Activated naive CD8-positive, alpha-beta T cell treated with anti-CD3 and anti-CD28 coated beads, Interleukin-2, amount 50 U/mL, for 24 hours (primary cell): ENCODE data around the gene NCCRP1.

ENCODE experiments used
- ATAC-seq: fragments of 150-1000 bp; cut with Tn5 transposase; one replicate; pipeline ENCODE4 v1.10.0; 2021
- DNase-seq: peaks from one replicate; pipeline ENCODE4 v3.0.0; 2021
- H3K27ac Mint-ChIP-seq: one replicate; pipeline ENCODE4 v1.8.0; 2021; ENCODE audit warnings: mild to moderate bottlenecking, mixed read lengths
- H3K27me3 Mint-ChIP-seq: one replicate; pipeline ENCODE4 v1.8.0; 2021; ENCODE audit warnings: mixed read lengths
- H3K36me3 Mint-ChIP-seq: one replicate; pipeline ENCODE4 v1.8.0; 2021; ENCODE audit warnings: low read depth, mixed read lengths
- H3K4me1 Mint-ChIP-seq: one replicate; pipeline ENCODE4 v1.8.0; 2021; ENCODE audit warnings: mixed read lengths
- H3K4me3 Mint-ChIP-seq: one replicate; pipeline ENCODE4 v1.8.0; 2021; ENCODE audit warnings: mild to moderate bottlenecking, moderate library complexity, mixed read lengths
- H3K9me3 Mint-ChIP-seq: one replicate; pipeline ENCODE4 v1.8.0; 2021; ENCODE audit warnings: mixed read lengths

The NCCRP1 gene

GRCh38 chr19:39196860-39197562, at the start of gene NCCRP1:
TSS of gene NCCRP1 (plus strand) at chr19:39196964. CDS start at chr19:39196983, 19 bp downstream.
- H3K36me3 Mint-ChIP-seq: no peaks in the 10 kb centered on the region
- peak within 1 kb of the TSS; percentile 41 for H3K4me3 Mint-ChIP-seq
- no peaks in the 10 kb centered on the region for H3K9me3 Mint-ChIP-seq
- no peak within 1 kb of the TSS for H3K27ac Mint-ChIP-seq
- ATAC-seq (no peak), DNase-seq (peak; percentile 8)
- H3K27me3 Mint-ChIP-seq: peaks cover 64% of the 10 kb centered on the region
- H3K4me1 Mint-ChIP-seq: peaks cover 13% of the 10 kb centered on the region

- Mint-ChIP-seq H3K9me3 (no peaks in the 10 kb centered on the region), H3K4me1 (peaks cover 18% of the 10 kb centered on the region), H3K36me3 (peaks cover 7% of the 10 kb centered on the region), H3K27me3 (no peaks in the 10 kb centered on the region), H3K27ac (no peak overlapping the region), H3K4me3 (no peak overlapping the region)
- DNase-seq (no peak), ATAC-seq (no peak)
Measured at GRCh38 chr19:39147480-39147879, 49.3 kb upstream of the NCCRP1 start.

GRCh38 chr19:39148939-39149529, 47.7 kb upstream of the NCCRP1 start:
- Mint-ChIP-seq H3K4me1 (peaks cover 14% of the 10 kb centered on the region), H3K9me3 (no peaks in the 10 kb centered on the region), H3K27me3 (no peaks in the 10 kb centered on the region), H3K36me3 (peaks cover 7% of the 10 kb centered on the region), H3K4me3 (no peak overlapping the region), H3K27ac (no peak overlapping the region)
- no peak for ATAC-seq
- DNase-seq: no peak

GRCh38 chr19:39150235-39150634, 46.5 kb upstream of the NCCRP1 start:
- Mint-ChIP-seq H3K4me1 (peaks cover 8% of the 10 kb centered on the region), H3K9me3 (no peaks in the 10 kb centered on the region)
- no peak for ATAC-seq

GRCh38 chr19:39150807-39151600, 45.8 kb upstream of the NCCRP1 start:
- no peaks in the 10 kb centered on the region for H3K9me3 Mint-ChIP-seq
- peaks cover 6% of the 10 kb centered on the region for H3K4me1 Mint-ChIP-seq
- H3K27ac Mint-ChIP-seq: no peak overlapping the region
- DNase-seq: no peak
- H3K4me3 Mint-ChIP-seq: no peak overlapping the region
- H3K27me3 Mint-ChIP-seq: no peaks in the 10 kb centered on the region
- no peak for ATAC-seq
- peaks cover 7% of the 10 kb centered on the region for H3K36me3 Mint-ChIP-seq

More at GRCh38 chr19:39150235-39150634, 46.5 kb upstream of the NCCRP1 start:
- no peak overlapping the region for H3K4me3 Mint-ChIP-seq
- no peak for DNase-seq
- no peaks in the 10 kb centered on the region for H3K27me3 Mint-ChIP-seq
- H3K36me3 Mint-ChIP-seq: peaks cover 7% of the 10 kb centered on the region
- H3K27ac Mint-ChIP-seq: no peak overlapping the region

- Mint-ChIP-seq H3K27me3 (no peaks in the 10 kb centered on the region), H3K36me3 (peaks cover 7% of the 10 kb centered on the region), H3K9me3 (no peaks in the 10 kb centered on the region), H3K4me3 (no peak overlapping the region), H3K4me1 (peaks cover 6% of the 10 kb centered on the region), H3K27ac (no peak overlapping the region)
- no peak for DNase-seq
- no peak for ATAC-seq
Measured at GRCh38 chr19:39152066-39152465, 44.7 kb upstream of the NCCRP1 start.

- ATAC-seq (no peak), DNase-seq (no peak)
- no peaks in the 10 kb centered on the region for H3K27me3 Mint-ChIP-seq
- H3K9me3 Mint-ChIP-seq: no peaks in the 10 kb centered on the region
- H3K36me3 Mint-ChIP-seq: no peaks in the 10 kb centered on the region
- H3K27ac Mint-ChIP-seq: no peak overlapping the region
- no peak overlapping the region for H3K4me3 Mint-ChIP-seq
- peaks cover 4% of the 10 kb centered on the region for H3K4me1 Mint-ChIP-seq
Measured at GRCh38 chr19:39154100-39154628, 42.6 kb upstream of the NCCRP1 start.

GRCh38 chr19:39154629-39155100, 42.1 kb upstream of the NCCRP1 start:
- ATAC-seq: no peak
- peaks cover 4% of the 10 kb centered on the region for H3K4me1 Mint-ChIP-seq
- no peak overlapping the region for H3K4me3 Mint-ChIP-seq
- H3K27me3 Mint-ChIP-seq: no peaks in the 10 kb centered on the region
- H3K36me3 Mint-ChIP-seq: no peaks in the 10 kb centered on the region
- H3K9me3 Mint-ChIP-seq: no peaks in the 10 kb centered on the region
- DNase-seq: no peak
- no peak overlapping the region for H3K27ac Mint-ChIP-seq

GRCh38 chr19:39155114-39155700, 41.6 kb upstream of the NCCRP1 start:
- H3K36me3 Mint-ChIP-seq: no peaks in the 10 kb centered on the region
- ATAC-seq (no peak), DNase-seq (no peak)
- H3K4me1 Mint-ChIP-seq: peaks cover 4% of the 10 kb centered on the region
- no peaks in the 10 kb centered on the region for H3K9me3 Mint-ChIP-seq
- H3K27me3 Mint-ChIP-seq: no peaks in the 10 kb centered on the region
- H3K27ac Mint-ChIP-seq: no peak overlapping the region
- no peak overlapping the region for H3K4me3 Mint-ChIP-seq

- no peaks in the 10 kb centered on the region for H3K27me3 Mint-ChIP-seq
Measured at GRCh38 chr19:39155741-39156140, 41.0 kb upstream of the NCCRP1 start.

GRCh38 chr19:39156326-39157230, 40.2 kb upstream of the NCCRP1 start:
- Mint-ChIP-seq H3K9me3 (no peaks in the 10 kb centered on the region), H3K4me3 (no peak overlapping the region), H3K27ac (no peak overlapping the region), H3K36me3 (no peaks in the 10 kb centered on the region), H3K27me3 (no peaks in the 10 kb centered on the region), H3K4me1 (peaks cover 6% of the 10 kb centered on the region)
- DNase-seq (no peak), ATAC-seq (no peak)

More at GRCh38 chr19:39155741-39156140, 41.0 kb upstream of the NCCRP1 start:
- H3K4me1 Mint-ChIP-seq: peaks cover 6% of the 10 kb centered on the region
- ATAC-seq: no peak
- no peak overlapping the region for H3K27ac Mint-ChIP-seq
- no peaks in the 10 kb centered on the region for H3K36me3 Mint-ChIP-seq
- DNase-seq: no peak
- H3K4me3 Mint-ChIP-seq: no peak overlapping the region
- H3K9me3 Mint-ChIP-seq: no peaks in the 10 kb centered on the region

GRCh38 chr19:39157275-39157996, 39.3 kb upstream of the NCCRP1 start:
- no peaks in the 10 kb centered on the region for H3K36me3 Mint-ChIP-seq
- no peak overlapping the region for H3K4me3 Mint-ChIP-seq
- H3K9me3 Mint-ChIP-seq: no peaks in the 10 kb centered on the region
- ATAC-seq (no peak), DNase-seq (no peak)
- H3K27ac Mint-ChIP-seq: no peak overlapping the region
- no peaks in the 10 kb centered on the region for H3K27me3 Mint-ChIP-seq
- H3K4me1 Mint-ChIP-seq: peaks cover 7% of the 10 kb centered on the region

- no peaks in the 10 kb centered on the region for H3K9me3 Mint-ChIP-seq
- H3K36me3 Mint-ChIP-seq: no peaks in the 10 kb centered on the region
- H3K4me3 Mint-ChIP-seq: no peak overlapping the region
- H3K27ac Mint-ChIP-seq: no peak overlapping the region
- peaks cover 12% of the 10 kb centered on the region for H3K4me1 Mint-ChIP-seq
- ATAC-seq (no peak), DNase-seq (no peak)
- H3K27me3 Mint-ChIP-seq: no peaks in the 10 kb centered on the region
Measured at GRCh38 chr19:39157997-39158389, 38.8 kb upstream of the NCCRP1 start.
